SK-N-SH (cell line): Measurements from ENCODE around the gene STARD3NL. TPM values are rescaled to one million over a fixed set of nuclear protein-coding genes. Genes with fewer than 3 reads are reported as not detected.

Experiments
- CTCF ChIA-PET: fragments of 300-600, 350-600 bp; formaldehyde crosslinking; extraction: SDS; loops from one replicate; lab custom pipeline; 2021; lab: Yijun Ruan, JAX
- POLR2A ChIA-PET: fragments of 350-600 bp; sonication (Branson Sonifier 250); formaldehyde crosslinking; extraction: SDS; loops from one replicate; lab custom pipeline; 2020; ENCODE audit warnings: antibody characterized with exemption, inconsistent platforms; lab: Yijun Ruan, JAX
- DNase-seq: peaks from one replicate; pipeline ENCODE4 v3.0.0; 2012
- H2AFZ ChIP-seq: fragments of 200-600 bp; sonication (generic); 2 replicates; pipeline ENCODE4 v1.8.1; 2016; ENCODE audit warnings: antibody characterized with exemption, mild to moderate bottlenecking, low read depth
- H3F3A ChIP-seq: fragments of 200-600 bp; sonication (generic); replicated peaks from 2 replicates; pipeline ENCODE3; 2016; ENCODE audit warnings: antibody characterized with exemption, mild to moderate bottlenecking; ENCODE audit not compliant: insufficient read depth
- H3K27ac ChIP-seq, 2 experiments: fragments of 200-500 bp in 1 of 2; fragments of 200-600 bp in 1 of 2; sonication (Bioruptor generic) in 1 of 2; sonication (generic), shearing (Covaris generic) in 1 of 2; 2 replicates each; pipeline versions ENCODE4 v1.5.1 to v1.6.1; 2014 to 2016; ENCODE audit warnings: low read depth in 2 of 2, inconsistent platforms in 1 of 2, low read length in 1 of 2, mild to moderate bottlenecking in 1 of 2, mixed read lengths in 1 of 2
- H3K27me3 ChIP-seq: fragments of 200-600 bp; sonication (generic), shearing (Covaris generic); 2 replicates; pipeline ENCODE4 v1.6.1; 2016; ENCODE audit warnings: mixed run types; ENCODE audit not compliant: insufficient read depth
- H3K36me3 ChIP-seq, 2 experiments: fragments of 200-500 bp in 1 of 2; fragments of 200-600 bp in 1 of 2; sonication (Bioruptor generic) in 1 of 2; sonication (generic) in 1 of 2; replicated peaks in 1 of 2; 2 replicates each; pipeline versions ENCODE3 to v1.5.1; 2014 to 2016; ENCODE audit warnings: low read length in 1 of 2, mild to moderate bottlenecking in 1 of 2; ENCODE audit not compliant: insufficient read depth in 2 of 2, control insufficient read depth in 1 of 2
- H3K4me1 ChIP-seq, 2 experiments: fragments of 200-500 bp in 1 of 2; fragments of 200-600 bp in 1 of 2; sonication (Bioruptor generic) in 1 of 2; sonication (generic), shearing (Covaris generic) in 1 of 2; 2 replicates each; pipeline versions ENCODE4 v1.5.1 to v1.6.1; 2014 to 2016; ENCODE audit warnings: low read depth in 1 of 2, low read length in 1 of 2, mixed run types in 1 of 2; ENCODE audit not compliant: insufficient read depth in 2 of 2, control insufficient read depth in 1 of 2
- H3K4me2 ChIP-seq: fragments of 200-600 bp; sonication (generic), shearing (Covaris generic); 2 replicates; pipeline ENCODE4 v1.6.1; 2017; ENCODE audit warnings: mixed run types
- H3K4me3 ChIP-seq, 2 experiments: fragments of 200-500 bp in 1 of 2; fragments of 200-600 bp in 1 of 2; sonication (Bioruptor generic) in 1 of 2; sonication (generic), shearing (Covaris generic) in 1 of 2; 2 replicates each; pipeline versions ENCODE4 v1.5.1 to v1.8.1; 2014 to 2016; ENCODE audit warnings: low read depth in 2 of 2, inconsistent platforms in 1 of 2, low read length in 1 of 2, mild to moderate bottlenecking in 1 of 2, mixed read lengths in 1 of 2, moderate library complexity in 1 of 2
- H3K79me2 ChIP-seq: fragments of 200-600 bp; sonication (generic); 2 replicates; pipeline ENCODE4 v1.8.1; 2017; ENCODE audit warnings: mild to moderate bottlenecking; ENCODE audit not compliant: insufficient read depth
- H3K9ac ChIP-seq: fragments of 200-600 bp; sonication (generic); 2 replicates; pipeline ENCODE4 v1.6.1; 2017; ENCODE audit warnings: mixed run types
- H3K9me2 ChIP-seq: fragments of 200-600 bp; sonication (generic); 2 replicates; pipeline ENCODE4 v1.6.1; 2017; ENCODE audit warnings: mixed run types
- H3K9me3 ChIP-seq: fragments of 200-600 bp; sonication (generic); 2 replicates; pipeline ENCODE4 v1.6.1; 2017; ENCODE audit warnings: mixed run types, mild to moderate bottlenecking, moderate library complexity
- H4K20me1 ChIP-seq: fragments of 200-600 bp; sonication (generic); 2 replicates; pipeline ENCODE4 v1.6.1; 2017; ENCODE audit warnings: mild to moderate bottlenecking, mixed run types; ENCODE audit not compliant: insufficient read depth
- CHD2 ChIP-seq: fragments of 150-350 bp; IDR thresholded peaks from 2 replicates; pipeline ENCODE4 v1.6.1; 2018; ENCODE audit warnings: low read length; ENCODE audit not compliant: partially characterized antibody
- EZH2phosphoT487 ChIP-seq: fragments of 200-600 bp; sonication (generic); IDR thresholded peaks from 2 replicates; pipeline ENCODE4 v1.6.1; 2017; ENCODE audit warnings: low read depth, mixed run types, mild to moderate bottlenecking, antibody characterized with exemption, moderate library complexity, borderline replicate concordance
- FOSL2 ChIP-seq: IDR thresholded peaks from 2 replicates; pipeline ENCODE4 v1.4.0; 2012; ENCODE audit warnings: low read depth, mild to moderate bottlenecking, moderate library complexity, borderline replicate concordance
- MXI1 ChIP-seq: IDR thresholded peaks from 2 replicates; pipeline ENCODE4 v1.6.1; 2012; ENCODE audit warnings: mild to moderate bottlenecking, low read depth, low read length, improper control_type of control experiment
- SMC3 ChIP-seq: IDR thresholded peaks from 2 replicates; pipeline ENCODE4 v1.6.1; 2012; ENCODE audit warnings: low read depth, low read length, improper control_type of control experiment
- TEAD4 ChIP-seq: IDR thresholded peaks from 2 replicates; pipeline ENCODE4 v1.4.0; 2012; ENCODE audit warnings: mild to moderate bottlenecking, borderline replicate concordance; ENCODE audit not compliant: insufficient read depth
- WGBS: methylation state at CpG from one replicate; pipeline ENCODE4 v1.1.6; 2017; ENCODE audit warnings: low lambda C conversion rate; 5-methylcytosine and 5-hydroxymethylcytosine counted together
- polyA plus RNA-seq, 3 experiments: library from polyadenylated mRNA; depleted of rRNA; stranded (reverse); fragments of >200 nt; gene quantifications; 2 replicates each; pipeline ENCODE4 v1.2.3, GENCODE V29; 2012
- TF ChIP-seq, protein P1 (sequence below): IDR thresholded peaks from 2 replicates; pipeline ENCODE4 v1.6.1; 2012; ENCODE audit warnings: mild to moderate bottlenecking, low read depth, low read length, moderate library complexity
- TF ChIP-seq, protein P2 (sequence below): fragments of 150-350 bp; IDR thresholded peaks from 2 replicates; pipeline ENCODE4 v1.6.1; 2016; ENCODE audit warnings: mild to moderate bottlenecking, low read depth, low read length
- TF ChIP-seq, protein P3 (sequence below): IDR thresholded peaks from 2 replicates; pipeline ENCODE4 v1.4.0; 2012; ENCODE audit warnings: low read depth

STARD3NL gene
- polyA plus RNA-seq, 1 of the 3 experiments (the other 2 are of a cell fraction) = 46.3 TPM

DNA sequence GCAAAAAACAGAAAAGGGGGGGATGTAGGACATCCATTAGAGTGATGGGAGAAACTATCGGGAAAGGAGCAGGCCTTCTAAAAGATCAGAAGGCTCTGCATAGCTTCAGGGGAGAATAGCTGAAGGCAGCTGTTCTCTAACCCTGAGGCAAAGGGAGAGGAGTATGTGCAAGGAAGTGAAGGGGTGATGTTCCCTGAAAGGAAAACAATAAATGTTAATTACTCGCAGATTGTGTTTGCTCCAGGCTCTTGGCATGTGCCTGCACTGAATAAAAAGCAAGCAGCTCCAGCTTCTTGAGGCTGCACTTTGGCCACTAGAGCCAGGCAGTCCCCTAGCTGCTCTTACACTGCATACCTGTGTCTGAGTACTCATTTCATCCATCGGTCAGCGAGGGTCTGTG, 14.4 kb upstream of the STARD3NL start:
- Histone ChIP-seq H3K79me2 (no peaks in the 10 kb centered on the region), H2AFZ (no peak overlapping the region), H3K9me3 (no peaks in the 10 kb centered on the region), H3K36me3 (no peaks in the 10 kb centered on the region), H3K4me2 (no peak overlapping the region), H3K4me3 (no peak overlapping the region), H3F3A (no peaks in the 10 kb centered on the region), H3K4me1 (peaks cover 0 to 3% of the 10 kb centered on the region in 2 experiments; a peak in 1 of 4 replicates), H3K9me2 (no peaks in the 10 kb centered on the region; the same call in 1 of the 2 replicates), H3K27me3 (no peaks in the 10 kb centered on the region; the same call in 1 of the 2 replicates), H4K20me1 (no peaks in the 10 kb centered on the region), H3K9ac (no peak overlapping the region), H3K27ac (no peak overlapping the region)
- 11% methylated on average over 4 of the region's 4 CpGs for WGBS
- no peak for DNase-seq
- TF ChIP-seq, protein P1, sequence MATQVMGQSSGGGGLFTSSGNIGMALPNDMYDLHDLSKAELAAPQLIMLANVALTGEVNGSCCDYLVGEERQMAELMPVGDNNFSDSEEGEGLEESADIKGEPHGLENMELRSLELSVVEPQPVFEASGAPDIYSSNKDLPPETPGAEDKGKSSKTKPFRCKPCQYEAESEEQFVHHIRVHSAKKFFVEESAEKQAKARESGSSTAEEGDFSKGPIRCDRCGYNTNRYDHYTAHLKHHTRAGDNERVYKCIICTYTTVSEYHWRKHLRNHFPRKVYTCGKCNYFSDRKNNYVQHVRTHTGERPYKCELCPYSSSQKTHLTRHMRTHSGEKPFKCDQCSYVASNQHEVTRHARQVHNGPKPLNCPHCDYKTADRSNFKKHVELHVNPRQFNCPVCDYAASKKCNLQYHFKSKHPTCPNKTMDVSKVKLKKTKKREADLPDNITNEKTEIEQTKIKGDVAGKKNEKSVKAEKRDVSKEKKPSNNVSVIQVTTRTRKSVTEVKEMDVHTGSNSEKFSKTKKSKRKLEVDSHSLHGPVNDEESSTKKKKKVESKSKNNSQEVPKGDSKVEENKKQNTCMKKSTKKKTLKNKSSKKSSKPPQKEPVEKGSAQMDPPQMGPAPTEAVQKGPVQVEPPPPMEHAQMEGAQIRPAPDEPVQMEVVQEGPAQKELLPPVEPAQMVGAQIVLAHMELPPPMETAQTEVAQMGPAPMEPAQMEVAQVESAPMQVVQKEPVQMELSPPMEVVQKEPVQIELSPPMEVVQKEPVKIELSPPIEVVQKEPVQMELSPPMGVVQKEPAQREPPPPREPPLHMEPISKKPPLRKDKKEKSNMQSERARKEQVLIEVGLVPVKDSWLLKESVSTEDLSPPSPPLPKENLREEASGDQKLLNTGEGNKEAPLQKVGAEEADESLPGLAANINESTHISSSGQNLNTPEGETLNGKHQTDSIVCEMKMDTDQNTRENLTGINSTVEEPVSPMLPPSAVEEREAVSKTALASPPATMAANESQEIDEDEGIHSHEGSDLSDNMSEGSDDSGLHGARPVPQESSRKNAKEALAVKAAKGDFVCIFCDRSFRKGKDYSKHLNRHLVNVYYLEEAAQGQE = no peak
- TF ChIP-seq TEAD4 (no peak), FOSL2 (no peak), SMC3 (no peak)
- TF ChIP-seq, protein P2, sequence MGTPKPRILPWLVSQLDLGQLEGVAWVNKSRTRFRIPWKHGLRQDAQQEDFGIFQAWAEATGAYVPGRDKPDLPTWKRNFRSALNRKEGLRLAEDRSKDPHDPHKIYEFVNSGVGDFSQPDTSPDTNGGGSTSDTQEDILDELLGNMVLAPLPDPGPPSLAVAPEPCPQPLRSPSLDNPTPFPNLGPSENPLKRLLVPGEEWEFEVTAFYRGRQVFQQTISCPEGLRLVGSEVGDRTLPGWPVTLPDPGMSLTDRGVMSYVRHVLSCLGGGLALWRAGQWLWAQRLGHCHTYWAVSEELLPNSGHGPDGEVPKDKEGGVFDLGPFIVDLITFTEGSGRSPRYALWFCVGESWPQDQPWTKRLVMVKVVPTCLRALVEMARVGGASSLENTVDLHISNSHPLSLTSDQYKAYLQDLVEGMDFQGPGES = no peak
- TF ChIP-seq, protein P3, sequence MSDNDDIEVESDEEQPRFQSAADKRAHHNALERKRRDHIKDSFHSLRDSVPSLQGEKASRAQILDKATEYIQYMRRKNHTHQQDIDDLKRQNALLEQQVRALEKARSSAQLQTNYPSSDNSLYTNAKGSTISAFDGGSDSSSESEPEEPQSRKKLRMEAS = no peak
- POLR2A ChIA-PET = no interaction called here
- CTCF ChIA-PET = no interaction called here

DNA sequence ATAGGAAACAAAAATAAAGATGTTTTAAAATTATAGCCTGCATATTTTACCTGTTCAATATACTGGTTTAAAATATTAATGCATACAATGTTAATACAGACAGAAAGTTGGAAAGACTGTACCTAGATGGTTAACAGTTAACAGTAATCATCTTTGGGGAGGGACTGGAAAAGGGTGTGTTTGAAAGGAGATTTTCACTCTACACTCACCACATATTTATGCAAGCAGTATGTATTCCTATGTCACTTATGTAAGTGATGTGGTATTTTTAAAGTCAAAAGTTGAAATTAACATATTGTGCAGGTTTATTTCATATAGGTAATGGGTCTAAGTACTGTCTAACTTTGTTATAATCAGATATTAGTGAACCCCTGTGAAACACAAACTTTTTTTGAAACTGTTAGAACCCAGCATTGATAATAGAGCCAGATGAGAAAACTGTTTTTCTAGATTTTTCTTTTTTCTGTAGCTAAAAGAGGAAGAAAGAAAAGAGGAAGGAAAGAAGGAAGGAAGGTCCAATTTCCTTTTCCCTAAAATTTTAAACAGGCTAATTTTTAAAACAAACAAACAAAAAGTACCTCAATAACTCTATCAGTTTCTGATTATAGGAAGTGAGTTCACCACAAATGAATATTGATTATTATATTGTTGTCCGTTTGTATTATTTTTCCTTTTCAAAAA, 9.0 kb upstream of the STARD3NL start:
- peaks cover 4% of the 10 kb centered on the region for H3F3A ChIP-seq
- WGBS = 68% methylated on average over 1 of the region's 1 CpG
- no peaks in the 10 kb centered on the region for H3K9me3 ChIP-seq
- no peaks in the 10 kb centered on the region for H3K36me3 ChIP-seq
- ChIA-PET POLR2A (no interaction called here), CTCF (interaction anchor here (0.6 to 2.4 kb wide), 5 partner anchors 9 to 122 kb away, joined by 3 to 9 read pairs (median 3); partner anchors contain the start of gene STARD3NL)
- DNase-seq = no peak
- H3K79me2 ChIP-seq = no peaks in the 10 kb centered on the region
- H2AFZ ChIP-seq = no peak overlapping the region
- H3K27ac ChIP-seq = no peak overlapping the region
- H3K4me3 ChIP-seq = no peak overlapping the region
- no peak overlapping the region for H3K4me2 ChIP-seq
- H3K9me2 ChIP-seq = no peaks in the 10 kb centered on the region; the same call in 1 of the 2 replicates
- no peak for TF ChIP-seq EZH2phosphoT487
- no peak for TF ChIP-seq CHD2
- TF ChIP-seq, protein P3 = no peak
- no peak for TF ChIP-seq MXI1
- H3K4me1 ChIP-seq = 0 out of 4 replicates have a peak, but pooled peaks cover 0 to 5% of the 10 kb centered on the region in 2 experiments
- H4K20me1 ChIP-seq = no peaks in the 10 kb centered on the region
- H3K27me3 ChIP-seq = no peaks in the 10 kb centered on the region; the same call in 1 of the 2 replicates
- no peak overlapping the region for H3K9ac ChIP-seq
